Measurements from ENCODE around the gene FEZ2. TPM values are rescaled to one million over a fixed set of nuclear protein-coding genes. Genes with fewer than 3 reads are reported as not detected.

Gene FEZ2
- total and polyA plus RNA-seq, 2 donors (not counting 3 experiments of a cell fraction or from before 2014, with no cell fraction given): 41.2 to 72.4 TPM

DNA sequence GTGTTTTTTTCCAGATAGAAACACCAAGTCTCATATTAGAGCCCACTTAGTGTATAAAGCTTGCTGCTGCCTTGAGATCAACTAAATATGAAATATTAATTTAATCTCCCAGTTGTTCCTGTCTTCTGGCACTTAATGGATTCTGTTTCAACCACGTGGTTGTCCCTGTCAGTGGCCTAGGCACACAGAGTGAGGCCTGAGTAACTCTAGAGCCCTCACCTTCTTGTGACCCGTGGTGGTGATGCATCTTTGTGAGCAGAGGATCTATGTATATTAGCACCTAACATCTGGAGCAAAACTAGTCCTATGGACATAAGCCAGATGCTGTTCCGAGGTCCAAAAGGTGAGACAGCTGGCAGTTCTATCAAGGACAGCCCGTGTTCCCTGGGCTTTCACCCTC, 74.8 kb downstream of the FEZ2 start:
- H3K36me3 ChIP-seq (ENCODE audit: control insufficient read depth in 2 of 2, extremely low read depth in 1 of 2, insufficient read depth in 2 of 2, low read length in 2 of 2): peaks cover 32 to 45% of the 10 kb centered on the region in 2 experiments
- TF ChIP-seq GATA2 (IDR thresholded peaks at IDR 0.05; ENCODE audit: insufficient read depth, insufficient read length, low read depth, low read length): no peak
- TF ChIP-seq POLR2A (IDR thresholded peaks at IDR 0.05; ENCODE audit: low read depth, low read length): peak; percentile 22
- TF ChIP-seq POLR2AphosphoS5 (IDR thresholded peaks at IDR 0.05; ENCODE audit: insufficient read depth, low read depth, low read length): no peak
- CTCF ChIA-PET: interaction anchor here (0.6 to 1.4 kb wide), 3 partner anchors 145 to 170 kb away, joined by 3 to 6 read pairs (median 3); no protein-coding TSS in a partner anchor
- POLR2A ChIA-PET: no interaction called here
- intact Hi-C loops (cut with micrococcal nuclease) (no loop called here), dilution Hi-C loops (cut with MboI; ENCODE audit: extremely low pct_ligation_motif_present, low sequenced_read_pairs) (loop anchor here (25.0 kb wide), 1 partner anchor 139 kb away; no protein-coding TSS in a partner anchor)
- H4K20me1 ChIP-seq (replicated peaks; ENCODE audit: control insufficient read depth, extremely low read depth, insufficient read depth, low read length): no peaks in the 10 kb centered on the region
- H3K4me2 ChIP-seq (ENCODE audit: insufficient read depth, low read length): no peak overlapping the region
- H3K27ac ChIP-seq (ENCODE audit: insufficient read depth, low read depth, low read length): no peak overlapping the region
- H3K9me3 ChIP-seq (replicated peaks; ENCODE audit: control insufficient read depth, insufficient read depth, low read length): no peaks in the 10 kb centered on the region
- peaks cover 18% of the 10 kb centered on the region for H3K4me1 ChIP-seq (ENCODE audit: control insufficient read depth, extremely low read depth, insufficient read depth, low read length)
- no peak overlapping the region for H3K9ac ChIP-seq (replicated peaks; ENCODE audit: extremely low read depth, insufficient read depth, low read length)
- H3K4me3 ChIP-seq (replicated peaks in 1 of 3; ENCODE audit: insufficient read depth in 1 of 3, low read depth in 1 of 3, low read length in 3 of 3): no peak overlapping the region
- FAIRE-seq: no peak
- H3K79me2 ChIP-seq (ENCODE audit: control insufficient read depth, insufficient read depth, low read length): peaks cover 35% of the 10 kb centered on the region
- no peak for DNase-seq (ENCODE audit: low read depth, low spot score)
- no TSS peak for BruUV-seq (replicated peaks)
- H3K9me1 ChIP-seq (replicated peaks; ENCODE audit: control insufficient read depth, extremely low read depth, insufficient read depth, low read length): no peaks in the 10 kb centered on the region
- H3K27me3 ChIP-seq (ENCODE audit: control insufficient read depth in 2 of 2, insufficient read depth in 2 of 2, low read length in 2 of 2): no peaks in the 10 kb centered on the region
- no peak overlapping the region for H2AFZ ChIP-seq (ENCODE audit: low read depth, low read length)

DNA sequence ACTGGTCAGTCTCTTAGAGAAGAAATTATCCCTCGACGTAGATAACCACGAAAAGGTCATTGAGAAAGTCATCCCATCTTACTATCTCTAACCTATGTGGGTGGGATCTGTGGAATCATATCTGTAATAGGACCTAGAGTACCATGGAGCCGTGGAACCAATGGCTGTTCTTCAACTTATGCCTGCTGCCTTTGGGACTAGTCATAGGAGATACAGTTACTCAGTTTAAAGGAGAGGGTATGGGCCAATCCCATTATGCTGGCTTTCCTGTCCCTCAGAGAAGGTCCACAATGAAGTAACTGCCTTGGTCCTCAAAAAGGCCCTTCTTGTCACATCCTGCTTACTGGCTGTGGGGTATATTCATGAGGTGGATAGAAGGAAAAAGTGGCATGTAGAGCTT, 77.5 kb downstream of the FEZ2 start:
- H3K36me3 ChIP-seq (ENCODE audit: control insufficient read depth in 2 of 2, extremely low read depth in 1 of 2, insufficient read depth in 2 of 2, low read length in 2 of 2): peaks cover 42 to 54% of the 10 kb centered on the region in 2 experiments
- H3K9ac ChIP-seq (replicated peaks; ENCODE audit: extremely low read depth, insufficient read depth, low read length): no peak overlapping the region
- dilution Hi-C loops (cut with MboI; ENCODE audit: extremely low pct_ligation_motif_present, low sequenced_read_pairs): loop anchor here (25.0 kb wide), 1 partner anchor 142 kb away; no protein-coding TSS in a partner anchor
- FAIRE-seq: no peak
- peaks cover 18% of the 10 kb centered on the region for H3K4me1 ChIP-seq (ENCODE audit: control insufficient read depth, extremely low read depth, insufficient read depth, low read length)
- no peaks in the 10 kb centered on the region for H4K20me1 ChIP-seq (replicated peaks; ENCODE audit: control insufficient read depth, extremely low read depth, insufficient read depth, low read length)
- no peak overlapping the region for H3K27ac ChIP-seq (ENCODE audit: insufficient read depth, low read depth, low read length)
- ChIA-PET CTCF (interaction anchor here (1.2 kb wide), 1 partner anchor 25 kb away, joined by 3 read pairs; no protein-coding TSS in a partner anchor), POLR2A (no interaction called here)
- no TSS peak for BruUV-seq (replicated peaks)
- TF ChIP-seq POLR2A (IDR thresholded peaks at IDR 0.05; ENCODE audit: low read depth, low read length) (no peak), FOS (IDR thresholded peaks at IDR 0.05; ENCODE audit: borderline replicate concordance, insufficient read depth, low read length) (no peak), POLR2AphosphoS5 (IDR thresholded peaks at IDR 0.05; ENCODE audit: insufficient read depth, low read depth, low read length) (no peak), EZH2 (IDR thresholded peaks at IDR 0.05; ENCODE audit: borderline replicate concordance, low read depth, low read length, severe bottlenecking) (no peak), MYC (IDR thresholded peaks at IDR 0.05; ENCODE audit: low read depth, low read length) (no peak), GATA2 (IDR thresholded peaks at IDR 0.05; ENCODE audit: insufficient read depth, insufficient read length, low read depth, low read length) (no peak), JUN (IDR thresholded peaks at IDR 0.05; ENCODE audit: borderline replicate concordance, insufficient read depth, insufficient read length, low read depth) (no peak)
- TF ChIP-seq, protein P1, sequence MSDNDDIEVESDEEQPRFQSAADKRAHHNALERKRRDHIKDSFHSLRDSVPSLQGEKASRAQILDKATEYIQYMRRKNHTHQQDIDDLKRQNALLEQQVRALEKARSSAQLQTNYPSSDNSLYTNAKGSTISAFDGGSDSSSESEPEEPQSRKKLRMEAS (IDR thresholded peaks at IDR 0.05; ENCODE audit: insufficient read depth, insufficient read length): no peak
- TF ChIP-seq, protein P2, sequence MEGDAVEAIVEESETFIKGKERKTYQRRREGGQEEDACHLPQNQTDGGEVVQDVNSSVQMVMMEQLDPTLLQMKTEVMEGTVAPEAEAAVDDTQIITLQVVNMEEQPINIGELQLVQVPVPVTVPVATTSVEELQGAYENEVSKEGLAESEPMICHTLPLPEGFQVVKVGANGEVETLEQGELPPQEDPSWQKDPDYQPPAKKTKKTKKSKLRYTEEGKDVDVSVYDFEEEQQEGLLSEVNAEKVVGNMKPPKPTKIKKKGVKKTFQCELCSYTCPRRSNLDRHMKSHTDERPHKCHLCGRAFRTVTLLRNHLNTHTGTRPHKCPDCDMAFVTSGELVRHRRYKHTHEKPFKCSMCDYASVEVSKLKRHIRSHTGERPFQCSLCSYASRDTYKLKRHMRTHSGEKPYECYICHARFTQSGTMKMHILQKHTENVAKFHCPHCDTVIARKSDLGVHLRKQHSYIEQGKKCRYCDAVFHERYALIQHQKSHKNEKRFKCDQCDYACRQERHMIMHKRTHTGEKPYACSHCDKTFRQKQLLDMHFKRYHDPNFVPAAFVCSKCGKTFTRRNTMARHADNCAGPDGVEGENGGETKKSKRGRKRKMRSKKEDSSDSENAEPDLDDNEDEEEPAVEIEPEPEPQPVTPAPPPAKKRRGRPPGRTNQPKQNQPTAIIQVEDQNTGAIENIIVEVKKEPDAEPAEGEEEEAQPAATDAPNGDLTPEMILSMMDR (IDR thresholded peaks at IDR 0.05; ENCODE audit: extremely low read depth in 1 of 2, insufficient read depth in 1 of 2, low read depth in 1 of 2, low read length in 2 of 2): no peak
- no peaks in the 10 kb centered on the region for H3K9me1 ChIP-seq (replicated peaks; ENCODE audit: control insufficient read depth, extremely low read depth, insufficient read depth, low read length)
- H3K4me3 ChIP-seq (replicated peaks in 1 of 3; ENCODE audit: insufficient read depth in 1 of 3, low read depth in 1 of 3, low read length in 3 of 3): no peak overlapping the region
- H3K27me3 ChIP-seq (ENCODE audit: control insufficient read depth in 2 of 2, insufficient read depth in 2 of 2, low read length in 2 of 2): no peaks in the 10 kb centered on the region
- no peaks in the 10 kb centered on the region for H3K9me3 ChIP-seq (replicated peaks; ENCODE audit: control insufficient read depth, insufficient read depth, low read length)
- DNase-seq (ENCODE audit: low read depth, low spot score): no peak
- peaks cover 38% of the 10 kb centered on the region for H3K79me2 ChIP-seq (ENCODE audit: control insufficient read depth, insufficient read depth, low read length)
- intact Hi-C loops (cut with micrococcal nuclease): no loop called here
- no peak overlapping the region for H3K4me2 ChIP-seq (ENCODE audit: insufficient read depth, low read length)
- no peak overlapping the region for H2AFZ ChIP-seq (ENCODE audit: low read depth, low read length)
